DND-41 (cell line): ENCODE measurements around the gene GABARAPL1.

ENCODE experiments used
- ATAC-seq: fragments of 200-7000 bp; cut with Tn5 transposase; 3 replicates; pipeline ENCODE4 v1.9.1; 2021; ENCODE audit warnings: low read depth; ENCODE audit not compliant: insufficient read depth
- DNase-seq: peaks from one replicate; pipeline ENCODE4 v3.0.0-alpha.2; 2020
- H2AFZ ChIP-seq: 2 replicates; pipeline ENCODE4 v1.6.0; 2012; ENCODE audit warnings: low read depth, low read length
- H3K27ac ChIP-seq: 2 replicates; pipeline ENCODE4 v1.5.1; 2012; ENCODE audit warnings: low read length, inconsistent platforms
- H3K27me3 ChIP-seq: fragments of 200-600 bp; sonication (generic); 2 replicates; pipeline ENCODE4 v1.6.0; 2012; ENCODE audit warnings: low read length, mild to moderate bottlenecking, inconsistent platforms; ENCODE audit not compliant: insufficient read depth, poor library complexity
- H3K36me3 ChIP-seq: 2 replicates; pipeline ENCODE4 v1.5.1; 2012; ENCODE audit warnings: low read length, inconsistent platforms; ENCODE audit not compliant: insufficient read depth
- H3K4me1 ChIP-seq: 2 replicates; pipeline ENCODE4 v1.5.1; 2012; ENCODE audit warnings: mild to moderate bottlenecking, low read length; ENCODE audit not compliant: insufficient read depth
- H3K4me2 ChIP-seq: 2 replicates; pipeline ENCODE4 v1.6.0; 2012; ENCODE audit warnings: mild to moderate bottlenecking, moderate library complexity, low read length, inconsistent platforms; ENCODE audit not compliant: insufficient read depth
- H3K4me3 ChIP-seq, 2 experiments: fragments of 200-600 bp in 1 of 2; shearing (Covaris generic) in 1 of 2; 2 replicates each; pipeline ENCODE4 v1.5.1; 2012 to 2016; ENCODE audit warnings: inconsistent platforms in 2 of 2, low read length in 2 of 2, mild to moderate bottlenecking in 2 of 2, low read depth in 1 of 2, moderate library complexity in 1 of 2
- H3K79me2 ChIP-seq: 2 replicates; pipeline ENCODE4 v1.6.0; 2012; ENCODE audit warnings: low read length, inconsistent platforms; ENCODE audit not compliant: insufficient read depth
- H3K9ac ChIP-seq: 2 replicates; pipeline ENCODE4 v1.6.0; 2012; ENCODE audit warnings: low read depth, mild to moderate bottlenecking, inconsistent platforms, low read length, moderate library complexity
- H3K9me3 ChIP-seq: 2 replicates; pipeline ENCODE4 v1.5.1; 2012; ENCODE audit warnings: low read length, moderate library complexity, mild to moderate bottlenecking, inconsistent platforms; ENCODE audit not compliant: insufficient read depth, severe bottlenecking
- H4K20me1 ChIP-seq: 2 replicates; pipeline ENCODE4 v1.6.0; 2012; ENCODE audit warnings: low read length; ENCODE audit not compliant: insufficient read depth
- CTCF ChIP-seq: IDR thresholded peaks from 2 replicates; pipeline ENCODE4 v1.5.1; 2012; ENCODE audit warnings: borderline replicate concordance, low read length, moderate library complexity, mild to moderate bottlenecking; ENCODE audit not compliant: poor library complexity, severe bottlenecking; ENCODE audit errors: extremely low read depth
- EZH2 ChIP-seq: IDR thresholded peaks from 3 replicates; pipeline ENCODE4 v1.6.1; 2012; ENCODE audit warnings: borderline replicate concordance, low read depth, mild to moderate bottlenecking, moderate library complexity, low read length, inconsistent platforms; ENCODE audit not compliant: severe bottlenecking

Gene GABARAPL1

DNA sequence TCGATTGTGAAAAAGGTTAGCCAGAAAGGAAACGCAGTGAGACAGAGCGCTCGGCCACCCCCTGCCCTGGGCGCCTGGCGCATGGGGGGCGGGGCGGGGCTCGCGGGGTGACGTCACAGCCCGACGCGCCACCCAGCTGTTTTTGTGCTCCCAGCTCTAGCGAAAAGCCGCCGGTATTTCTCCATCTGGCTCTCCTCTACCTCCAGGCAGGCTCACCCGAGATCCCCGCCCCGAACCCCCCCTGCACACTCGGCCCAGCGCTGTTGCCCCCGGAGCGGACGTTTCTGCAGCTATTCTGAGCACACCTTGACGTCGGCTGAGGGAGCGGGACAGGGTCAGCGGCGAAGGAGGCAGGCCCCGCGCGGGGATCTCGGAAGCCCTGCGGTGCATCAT, at the start of gene GABARAPL1:
Gene GABARAPL1, plus strand, starts transcription at position 139 of the 393 bp plus-strand sequence. Its CDS starts 253 bp downstream, at position 392.
- peak within 1 kb of the TSS; percentile 100 for H3K4me2 ChIP-seq
- no peak for TF ChIP-seq CTCF
- peak; percentile 25 for TF ChIP-seq EZH2
- H3K4me1 ChIP-seq, result peaks cover 38% of the 10 kb centered on the region
- peak within 1 kb of the TSS; percentile 64 for H3K9ac ChIP-seq
- peaks cover 10% of the 10 kb centered on the region for H3K27me3 ChIP-seq
- DNase-seq, result peak; percentile 71
- H4K20me1 ChIP-seq, result no peaks in the 10 kb centered on the region
- peak within 1 kb of the TSS; percentile 95 to 98 for H3K4me3 ChIP-seq
- no peaks in the 10 kb centered on the region for H3K36me3 ChIP-seq
- peak within 1 kb of the TSS; percentile 97 for H2AFZ ChIP-seq
- peak; percentile 72 for ATAC-seq
- peak within 1 kb of the TSS; percentile 59; the same call in 1 of the 2 replicates for H3K27ac ChIP-seq
- no peaks in the 10 kb centered on the region for H3K79me2 ChIP-seq
- H3K9me3 ChIP-seq, result no peaks in the 10 kb centered on the region

DNA sequence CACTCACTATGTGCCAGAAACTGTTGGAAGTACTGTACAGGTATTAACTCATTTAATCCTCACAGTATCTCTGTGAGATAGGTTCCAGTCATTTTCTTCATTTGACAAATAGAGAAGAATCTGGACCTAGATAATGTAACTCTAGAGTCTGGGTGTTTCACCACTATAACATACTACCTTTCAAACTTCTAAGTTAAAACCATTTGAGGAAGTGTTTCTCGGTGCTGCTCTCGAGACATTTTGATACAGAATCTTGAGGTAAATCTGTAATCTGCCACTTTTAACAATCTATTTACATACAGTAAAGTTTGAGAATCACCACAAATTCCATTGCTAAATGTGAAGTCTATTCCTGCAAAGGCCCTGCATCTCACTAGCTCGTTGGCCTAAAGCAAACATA, 49.6 kb upstream of the GABARAPL1 start:
- Histone ChIP-seq H3K79me2 (no peaks in the 10 kb centered on the region), H3K4me3 (no peak overlapping the region), H3K27ac (no peak overlapping the region), H3K9me3 (no peaks in the 10 kb centered on the region), H3K27me3 (peaks cover 18% of the 10 kb centered on the region), H4K20me1 (no peaks in the 10 kb centered on the region), H2AFZ (no peak overlapping the region), H3K9ac (no peak overlapping the region), H3K4me1 (no peaks in the 10 kb centered on the region), H3K4me2 (no peak overlapping the region), H3K36me3 (no peaks in the 10 kb centered on the region)
- no peak for DNase-seq
- no peak for TF ChIP-seq EZH2
- no peak for TF ChIP-seq CTCF
- no peak for ATAC-seq

- Histone ChIP-seq H4K20me1 (no peaks in the 10 kb centered on the region), H3K27ac (no peak overlapping the region), H3K4me3 (no peak overlapping the region), H3K79me2 (no peaks in the 10 kb centered on the region), H3K9ac (no peak overlapping the region), H3K36me3 (no peaks in the 10 kb centered on the region), H2AFZ (no peak overlapping the region), H3K4me1 (no peaks in the 10 kb centered on the region), H3K4me2 (no peak overlapping the region), H3K9me3 (no peaks in the 10 kb centered on the region), H3K27me3 (peaks cover 25% of the 10 kb centered on the region)
- no peak for DNase-seq
- ATAC-seq, result no peak
- TF ChIP-seq EZH2 (no peak), CTCF (no peak)
These were observed 47.3 kb upstream of the GABARAPL1 start for GRCh38 chr12:10165421-10165820.

- peaks cover 32% of the 10 kb centered on the region for H3K27me3 ChIP-seq
- no peaks in the 10 kb centered on the region for H3K36me3 ChIP-seq
- no peaks in the 10 kb centered on the region for H3K4me1 ChIP-seq
- TF ChIP-seq EZH2 (no peak), CTCF (no peak)
- no peak overlapping the region for H3K4me3 ChIP-seq
- no peaks in the 10 kb centered on the region for H4K20me1 ChIP-seq
- H3K27ac ChIP-seq, result no peak overlapping the region
- H2AFZ ChIP-seq, result no peak overlapping the region
- no peak overlapping the region for H3K9ac ChIP-seq
- no peak for ATAC-seq
- no peaks in the 10 kb centered on the region for H3K79me2 ChIP-seq
- H3K4me2 ChIP-seq, result no peak overlapping the region
- no peaks in the 10 kb centered on the region for H3K9me3 ChIP-seq
- no peak for DNase-seq
These were observed 45.1 kb upstream of the GABARAPL1 start for GRCh38 chr12:10167599-10167998.
